HUES64 (cell line): ENCODE measurements around the gene NXNL1.

ENCODE experiments used
- H3K27ac ChIP-seq: 2 replicates; pipeline ENCODE4 v1.7.0; 2013; ENCODE audit warnings: low read depth, low read length, inconsistent platforms
- H3K27me3 ChIP-seq: 2 replicates; pipeline ENCODE4 v1.6.1; 2013; ENCODE audit warnings: mild to moderate bottlenecking, low read length; ENCODE audit not compliant: insufficient read depth
- H3K36me3 ChIP-seq: 2 replicates; pipeline ENCODE4 v1.6.1; 2013; ENCODE audit warnings: mild to moderate bottlenecking, low read length; ENCODE audit not compliant: insufficient read depth
- H3K4me1 ChIP-seq: 2 replicates; pipeline ENCODE4 v1.6.1; 2013; ENCODE audit warnings: mild to moderate bottlenecking, low read length, moderate library complexity; ENCODE audit not compliant: insufficient read depth
- H3K4me3 ChIP-seq: 2 replicates; pipeline ENCODE4 v1.5.1; 2013; ENCODE audit warnings: mild to moderate bottlenecking, low read length, moderate library complexity
- H3K9ac ChIP-seq: 2 replicates; pipeline ENCODE4 v1.6.1; 2013; ENCODE audit warnings: mild to moderate bottlenecking, low read depth, low read length
- H3K9me3 ChIP-seq: 2 replicates; pipeline ENCODE4 v1.6.1; 2013; ENCODE audit warnings: low read depth, low read length; ENCODE audit not compliant: insufficient read depth
- WGBS: fragments of 150-250, 120-280 bp; methylation state at CpG from one replicate; pipeline ENCODE4 v1.1.7; 2013; ENCODE audit warnings: missing lambda C conversion rate; 5-methylcytosine and 5-hydroxymethylcytosine counted together

Gene NXNL1

GRCh38 chr19:17497149-17497798 is 36.5 kb upstream of the NXNL1 start:
- no peak overlapping the region for H3K9ac ChIP-seq
- no peaks in the 10 kb centered on the region for H3K9me3 ChIP-seq
- no peaks in the 10 kb centered on the region for H3K27me3 ChIP-seq
- no peak overlapping the region for H3K4me3 ChIP-seq
- H3K27ac ChIP-seq: no peak overlapping the region
- 96% methylated on average over 41 of the region's 41 CpGs for WGBS
- peaks cover 8% of the 10 kb centered on the region; the same call in 1 of the 2 replicates for H3K4me1 ChIP-seq
- H3K36me3 ChIP-seq: 0 out of 2 replicates have a peak, but pooled peaks cover 7% of the 10 kb centered on the region

GRCh38 chr19:17496337-17496997 is 35.7 kb upstream of the NXNL1 start:
- Histone ChIP-seq H3K4me3 (no peak overlapping the region), H3K9ac (no peak overlapping the region), H3K27me3 (no peaks in the 10 kb centered on the region), H3K4me1 (peaks cover 8% of the 10 kb centered on the region; the same call in 1 of the 2 replicates), H3K9me3 (no peaks in the 10 kb centered on the region), H3K27ac (no peak overlapping the region), H3K36me3 (0 out of 2 replicates have a peak, but pooled peaks cover 7% of the 10 kb centered on the region)
- WGBS: 70% methylated on average over 14 of the region's 14 CpGs

- Histone ChIP-seq H3K9ac (no peak overlapping the region), H3K27me3 (no peaks in the 10 kb centered on the region), H3K27ac (no peak overlapping the region), H3K4me1 (peaks cover 8% of the 10 kb centered on the region; the same call in 1 of the 2 replicates), H3K4me3 (no peak overlapping the region), H3K36me3 (0 out of 2 replicates have a peak, but pooled peaks cover 5% of the 10 kb centered on the region), H3K9me3 (no peaks in the 10 kb centered on the region)
- 80% methylated on average over 9 of the region's 9 CpGs for WGBS
Observed at GRCh38 chr19:17495639-17496296, 35.0 kb upstream of the NXNL1 start.

GRCh38 chr19:17491287-17491686 is 30.6 kb upstream of the NXNL1 start:
- H3K36me3 ChIP-seq: no peaks in the 10 kb centered on the region
- peaks cover 4% of the 10 kb centered on the region; the same call in 1 of the 2 replicates for H3K4me1 ChIP-seq
- no peak overlapping the region for H3K27ac ChIP-seq
- H3K9me3 ChIP-seq: no peaks in the 10 kb centered on the region
- H3K9ac ChIP-seq: no peak overlapping the region
- WGBS: 96% methylated on average over 5 of the region's 5 CpGs
- no peak overlapping the region for H3K4me3 ChIP-seq
- H3K27me3 ChIP-seq: no peaks in the 10 kb centered on the region

- no peaks in the 10 kb centered on the region for H3K36me3 ChIP-seq
- peaks cover 4% of the 10 kb centered on the region; the same call in 1 of the 2 replicates for H3K4me1 ChIP-seq
- H3K27ac ChIP-seq: no peak overlapping the region
- WGBS: 86% methylated on average over 3 of the region's 4 CpGs
- no peak overlapping the region for H3K9ac ChIP-seq
- no peak overlapping the region for H3K4me3 ChIP-seq
- H3K27me3 ChIP-seq: no peaks in the 10 kb centered on the region
- no peaks in the 10 kb centered on the region for H3K9me3 ChIP-seq
Observed at GRCh38 chr19:17490411-17490810, 29.7 kb upstream of the NXNL1 start.

GRCh38 chr19:17489392-17490030 is 28.8 kb upstream of the NXNL1 start:
- Histone ChIP-seq H3K36me3 (no peaks in the 10 kb centered on the region), H3K27me3 (no peaks in the 10 kb centered on the region), H3K27ac (no peak overlapping the region), H3K9me3 (no peaks in the 10 kb centered on the region), H3K9ac (no peak overlapping the region), H3K4me1 (peaks cover 4% of the 10 kb centered on the region; the same call in 1 of the 2 replicates), H3K4me3 (no peak overlapping the region)
- 88% methylated on average over 9 of the region's 9 CpGs for WGBS

- H3K27me3 ChIP-seq: no peaks in the 10 kb centered on the region
- H3K4me3 ChIP-seq: peak overlapping the region; percentile 61
- H3K9ac ChIP-seq: peak overlapping the region; percentile 52; the same call in 1 of the 2 replicates
- no peaks in the 10 kb centered on the region for H3K36me3 ChIP-seq
- WGBS: 4% methylated on average over 31 of the region's 31 CpGs
- H3K9me3 ChIP-seq: no peaks in the 10 kb centered on the region
- H3K4me1 ChIP-seq: peaks cover 4% of the 10 kb centered on the region; the same call in 1 of the 2 replicates
- H3K27ac ChIP-seq: peak overlapping the region; percentile 62; the same call in 1 of the 2 replicates
Observed at GRCh38 chr19:17488593-17489391, 28.1 kb upstream of the NXNL1 start.

GRCh38 chr19:17487284-17488121 is 26.8 kb upstream of the NXNL1 start:
- no peak overlapping the region for H3K4me3 ChIP-seq
- no peaks in the 10 kb centered on the region for H3K36me3 ChIP-seq
- peaks cover 4% of the 10 kb centered on the region; the same call in 1 of the 2 replicates for H3K4me1 ChIP-seq
- H3K9ac ChIP-seq: no peak overlapping the region
- no peak overlapping the region for H3K27ac ChIP-seq
- no peaks in the 10 kb centered on the region for H3K27me3 ChIP-seq
- 80% methylated on average over 17 of the region's 18 CpGs for WGBS
- no peaks in the 10 kb centered on the region for H3K9me3 ChIP-seq

GRCh38 chr19:17486545-17487240 is 26.0 kb upstream of the NXNL1 start:
- Histone ChIP-seq H3K4me1 (peaks cover 4% of the 10 kb centered on the region; the same call in 1 of the 2 replicates), H3K9me3 (no peaks in the 10 kb centered on the region), H3K4me3 (no peak overlapping the region), H3K27me3 (no peaks in the 10 kb centered on the region), H3K27ac (no peak overlapping the region), H3K36me3 (no peaks in the 10 kb centered on the region), H3K9ac (no peak overlapping the region)
- 96% methylated on average over 58 of the region's 58 CpGs for WGBS
